Liver (tissue), 9 donors: ENCODE data around the gene HOXB3. TPM values are rescaled to one million over a fixed set of nuclear protein-coding genes. Genes with fewer than 3 reads are reported as not detected.

Experiments used
- DNase-seq: peaks from one replicate; pipeline ENCODE4 v3.0.0-alpha.2; 2017; ENCODE audit warnings: low spot score
- H3K27ac ChIP-seq, 2 donors: one replicate each; pipeline ENCODE4 v1.7.0; 2013; ENCODE audit warnings: inconsistent platforms in 2 of 2, low read length in 2 of 2, control low read depth in 1 of 2, low read depth in 1 of 2, mild to moderate bottlenecking in 1 of 2
- H3K27me3 ChIP-seq, 4 donors: one replicate each; pipeline versions ENCODE4 v1.6.1 to v1.7.0; 2013; ENCODE audit warnings: low read length in 3 of 4, inconsistent platforms in 1 of 4, mild to moderate bottlenecking in 1 of 4, moderate library complexity in 1 of 4; ENCODE audit not compliant: control insufficient read depth in 4 of 4, insufficient read depth in 4 of 4
- H3K36me3 ChIP-seq, 4 donors: one replicate each; pipeline versions ENCODE4 v1.6.1 to v1.7.0; 2013; ENCODE audit warnings: low read length in 3 of 4, mild to moderate bottlenecking in 3 of 4, low read depth in 1 of 4, moderate library complexity in 1 of 4; ENCODE audit not compliant: control insufficient read depth in 4 of 4, insufficient read depth in 3 of 4
- H3K4me1 ChIP-seq, 4 donors: one replicate each; pipeline versions ENCODE4 v1.6.1 to v1.7.0; 2013; ENCODE audit warnings: low read length in 3 of 4, mild to moderate bottlenecking in 3 of 4, moderate library complexity in 1 of 4; ENCODE audit not compliant: control insufficient read depth in 4 of 4, insufficient read depth in 4 of 4
- H3K4me3 ChIP-seq, 3 donors: one replicate each; pipeline versions ENCODE4 v1.6.1 to v1.7.0; 2013; ENCODE audit warnings: low read length in 3 of 3, control low read depth in 1 of 3, low read depth in 1 of 3, mild to moderate bottlenecking in 1 of 3
- H3K9ac ChIP-seq, 2 donors: one replicate each; pipeline ENCODE4 v1.7.0; 2013; ENCODE audit warnings: low read length in 2 of 2, mild to moderate bottlenecking in 2 of 2, moderate library complexity in 2 of 2, control low read depth in 1 of 2, low read depth in 1 of 2
- H3K9me3 ChIP-seq, 4 donors: one replicate each; pipeline versions ENCODE4 v1.6.1 to v1.7.0; 2013; ENCODE audit warnings: low read length in 3 of 4; ENCODE audit not compliant: control insufficient read depth in 4 of 4
- ATF3 ChIP-seq: IDR thresholded peaks from 2 replicates; pipeline ENCODE4 v1.6.1; 2016; ENCODE audit warnings: antibody characterized with exemption
- CTCF ChIP-seq: fragments of 150-350 bp; IDR thresholded peaks from 2 replicates; pipeline ENCODE4 v1.5.1; 2017; ENCODE audit warnings: improper control_type of control experiment, low read depth, low read length; ENCODE audit not compliant: missing input control
- FOXA1 ChIP-seq: IDR thresholded peaks from 2 replicates; pipeline ENCODE4 v1.6.1; 2016; ENCODE audit warnings: antibody characterized with exemption
- FOXA2 ChIP-seq: IDR thresholded peaks from 2 replicates; pipeline ENCODE4 v1.6.1; 2016; ENCODE audit warnings: antibody characterized with exemption
- GABPA ChIP-seq, 2 donors: IDR thresholded peaks in 1 of 2; conservative IDR thresholded peaks in 1 of 2; 2 replicates each; pipeline ENCODE4 v1.6.1; 2016; ENCODE audit warnings: antibody characterized with exemption in 2 of 2, mild to moderate bottlenecking in 1 of 2, moderate library complexity in 1 of 2
- HNF4A ChIP-seq, 2 donors: conservative IDR thresholded peaks; 2 replicates each; pipeline ENCODE4 v1.6.1; 2016; ENCODE audit warnings: antibody characterized with exemption in 2 of 2, mild to moderate bottlenecking in 2 of 2
- HNF4G ChIP-seq: IDR thresholded peaks from 2 replicates; pipeline ENCODE4 v1.6.1; 2016; ENCODE audit warnings: antibody characterized with exemption
- JUND ChIP-seq, 2 donors: IDR thresholded peaks; 2 replicates each; pipeline ENCODE4 v1.6.1; 2016; ENCODE audit warnings: antibody characterized with exemption in 2 of 2
- MAX ChIP-seq: IDR thresholded peaks from 2 replicates; pipeline ENCODE4 v1.6.1; 2016; ENCODE audit warnings: antibody characterized with exemption
- NR2F2 ChIP-seq: IDR thresholded peaks from 2 replicates; pipeline ENCODE4 v1.6.1; 2016; ENCODE audit warnings: antibody characterized with exemption
- RAD21 ChIP-seq, 2 donors: IDR thresholded peaks; 2 replicates each; pipeline ENCODE4 v1.6.1; 2016; ENCODE audit warnings: antibody characterized with exemption in 2 of 2, mild to moderate bottlenecking in 2 of 2
- RXRA ChIP-seq, 2 donors: IDR thresholded peaks; 2 replicates each; pipeline ENCODE4 v1.6.1; 2017 to 2018; ENCODE audit warnings: antibody characterized with exemption in 2 of 2, mild to moderate bottlenecking in 1 of 2
- SP1 ChIP-seq: IDR thresholded peaks from 2 replicates; pipeline ENCODE4 v1.6.1; 2018; ENCODE audit warnings: antibody characterized with exemption, mild to moderate bottlenecking
- TAF1 ChIP-seq: conservative IDR thresholded peaks from 2 replicates; pipeline ENCODE4 v1.6.1; 2016; ENCODE audit warnings: antibody characterized with exemption, mild to moderate bottlenecking
- YY1 ChIP-seq: IDR thresholded peaks from 2 replicates; pipeline ENCODE4 v1.6.1; 2016; ENCODE audit warnings: antibody characterized with exemption, mild to moderate bottlenecking
- ZBTB33 ChIP-seq: IDR thresholded peaks from 2 replicates; pipeline ENCODE4 v1.6.1; 2016; ENCODE audit warnings: antibody characterized with exemption
- WGBS: extraction: QIAGEN DNeasy Blood & Tissue Kit; methylation state at CpG from one replicate; pipeline ENCODE4 v1.1.7; 2013; 5-methylcytosine and 5-hydroxymethylcytosine counted together
- polyA plus RNA-seq, 2 donors: library from polyadenylated mRNA; stranded (reverse) in 1 of 2; unstranded in 1 of 2; fragments of 200-250 nt in 1 of 2; fragments of >200 nt in 1 of 2; fragmentation: Nextera tagmentation in 1 of 2; extraction: Ambion mirVana in 1 of 2; gene quantifications; one replicate each; pipeline versions ENCODE4 v1.2.1 to v1.2.3, GENCODE V29; 2013 to 2015
- total RNA-seq, 2 donors: library from RNA; depleted of rRNA; stranded (reverse); fragments of >200 nt; gene quantifications; one replicate each; pipeline ENCODE4 v1.2.3, GENCODE V29; 2014
- donor health status: healthy.
- donor health status: healthy.
- donor health status: healthy.
- donor health status: healthy.
- donor health status: healthy.

The HOXB3 gene
- total and polyA plus RNA-seq, 4 donors: 0.75 to 2.2 (median 1.2) TPM

- no peaks in the 10 kb centered on the region for H3K9me3 ChIP-seq
- H3K9ac ChIP-seq: no peak overlapping the region
- no peaks in the 10 kb centered on the region for H3K36me3 ChIP-seq
- H3K4me3 ChIP-seq: peak overlapping the region in 1 of 3 donors; percentile 13
- DNase-seq: no peak
- H3K27ac ChIP-seq: no peak overlapping the region
- 6% methylated on average over 55 of the region's 55 CpGs for WGBS
- H3K4me1 ChIP-seq: peaks cover 0 to 27% (median 9%) of the 10 kb centered on the region in 4 donors
- peaks cover 11 to 34% (median 27%) of the 10 kb centered on the region in 4 donors for H3K27me3 ChIP-seq
- TF ChIP-seq RAD21 (IDR thresholded peaks at IDR 0.05) (no peak), SP1 (no peak), GABPA (IDR thresholded peaks at IDR 0.05 in 1 of 2, conservative IDR thresholded peaks at IDR 0.05 in 1 of 2) (no peak), YY1 (no peak), NR2F2 (no peak), ATF3 (no peak), JUND (IDR thresholded peaks at IDR 0.05) (no peak), FOXA2 (no peak), FOXA1 (no peak), RXRA (IDR thresholded peaks at IDR 0.05) (no peak), CTCF (no peak), HNF4G (no peak), HNF4A (conservative IDR thresholded peaks at IDR 0.05) (no peak), MAX (no peak), TAF1 (no peak), ZBTB33 (no peak)
Measured at GRCh38 chr17:48613862-48614694, 24.0 kb upstream of the HOXB3 start.

- Histone ChIP-seq H3K36me3 (no peaks in the 10 kb centered on the region), H3K27me3 (peaks cover 11 to 30% (median 23%) of the 10 kb centered on the region in 4 donors), H3K9me3 (no peaks in the 10 kb centered on the region), H3K4me3 (peak overlapping the region in 1 of 3 donors; percentile 39), H3K4me1 (peaks cover 0 to 26% (median 9%) of the 10 kb centered on the region in 4 donors), H3K27ac (no peak overlapping the region), H3K9ac (no peak overlapping the region)
- no peak for TF ChIP-seq FOXA1
- TF ChIP-seq RXRA (IDR thresholded peaks at IDR 0.05): no peak
- no peak for TF ChIP-seq HNF4G
- TF ChIP-seq CTCF: peak; percentile 6
- 4% methylated on average over 67 of the region's 67 CpGs for WGBS
- DNase-seq: no peak
Measured at GRCh38 chr17:48612854-48613691, 23.0 kb upstream of the HOXB3 start.
